CD4-positive, alpha-beta T cell treated with Interleukin-1 beta for 1 hour (primary cell): ENCODE results near the gene LUC7L.
"Not testable (repeated sequence)": the region's sequence is repeated elsewhere in the genome, so short reads cannot be mapped to it uniquely, and the experiment has no call there.

Experiments used
- DNase-seq, 2 donors: peaks; one replicate each; pipeline ENCODE4 v3.0.0-alpha.2; 2020 to 2022

LUC7L gene

GRCh38 chr16:228852-229730, at the start of gene LUC7L:
LUC7L (minus strand) TSS chr16:229449; CDS start chr16:229339, 110 bp downstream.
- peak; percentile 86 to 87 for DNase-seq

GRCh38 chr16:278863-279366, 49.7 kb upstream of the LUC7L start:
- DNase-seq, result peak; percentile 27 to 63

GRCh38 chr16:276426-277077, 47.3 kb upstream of the LUC7L start:
- no peak for DNase-seq

GRCh38 chr16:275786-276232, 46.6 kb upstream of the LUC7L start, which contains the start of gene RGS11:
RGS11 (minus strand) TSS chr16:275944; CDS start chr16:275911, 33 bp downstream.
- DNase-seq, result no peak

GRCh38 chr16:275041-275641, 45.9 kb upstream of the LUC7L start:
- no peak for DNase-seq

- no peak for DNase-seq
Observed at GRCh38 chr16:273547-274421, 44.5 kb upstream of the LUC7L start.

- no peak for DNase-seq
Observed at GRCh38 chr16:272633-273546, 43.6 kb upstream of the LUC7L start.

- DNase-seq, result no peak
Observed at GRCh38 chr16:270381-271255, 41.4 kb upstream of the LUC7L start.

- DNase-seq, result no peak
Observed at GRCh38 chr16:269061-269796, 40.0 kb upstream of the LUC7L start.

GRCh38 chr16:268141-269053, 39.1 kb upstream of the LUC7L start:
- no peak for DNase-seq

GRCh38 chr16:267562-267961, 38.3 kb upstream of the LUC7L start:
- not testable (repeated sequence) for DNase-seq

- no peak for DNase-seq
Observed at GRCh38 chr16:266258-267164, 37.3 kb upstream of the LUC7L start.

GRCh38 chr16:265711-266110, 36.5 kb upstream of the LUC7L start:
- no peak for DNase-seq

GRCh38 chr16:265002-265529, 35.8 kb upstream of the LUC7L start:
- DNase-seq, result no peak

GRCh38 chr16:264440-264951, 35.2 kb upstream of the LUC7L start:
- DNase-seq, result no peak

GRCh38 chr16:263944-264343, 34.7 kb upstream of the LUC7L start:
- DNase-seq, result no peak
